SK-N-SH treated with all-trans-retinoic acid at 6 μM for 48 hours (cell line): ENCODE results near the gene AIG1.

Experiments
- ARNTL ChIP-seq: fragments of 450-650 bp; formaldehyde crosslinking; IDR thresholded peaks from 2 replicates; pipeline ENCODE4 v1.5.0; 2020; ENCODE audit warnings: low read depth, mild to moderate bottlenecking, moderate library complexity, borderline replicate concordance
- BACH2 ChIP-seq: fragments of 250-450 bp; sonication (Bioruptor Pico); IDR thresholded peaks from 2 replicates; pipeline ENCODE4 v1.9.0; 2021; ENCODE audit warnings: mild to moderate bottlenecking, borderline replicate concordance
- CREB5 ChIP-seq: fragments of 250-450 bp; sonication (Bioruptor Pico); IDR thresholded peaks from 2 replicates; pipeline ENCODE4 v1.5.1; 2020; ENCODE audit warnings: low read depth, mild to moderate bottlenecking, moderate library complexity
- CSRNP3 ChIP-seq: fragments of 250-450 bp; sonication (Bioruptor Pico); IDR thresholded peaks from 2 replicates; pipeline ENCODE4 v1.5.1; 2021; ENCODE audit warnings: mild to moderate bottlenecking, moderate library complexity
- PATZ1 ChIP-seq: fragments of 250-450 bp; sonication (Bioruptor Pico); IDR thresholded peaks from 2 replicates; pipeline ENCODE4 v1.8.0; 2020; ENCODE audit warnings: mild to moderate bottlenecking, moderate library complexity, borderline replicate concordance
- PPARA ChIP-seq: fragments of 250-450 bp; sonication (Bioruptor Pico); IDR thresholded peaks from 2 replicates; pipeline ENCODE4 v1.5.0; 2020; ENCODE audit warnings: mild to moderate bottlenecking, borderline replicate concordance
- TCF4 ChIP-seq: fragments of 250-450 bp; sonication (Bioruptor Pico); IDR thresholded peaks from 2 replicates; pipeline ENCODE4 v1.8.0; 2021; ENCODE audit warnings: mild to moderate bottlenecking, moderate library complexity, borderline replicate concordance
- TSHZ2 ChIP-seq: fragments of 250-450 bp; sonication (Bioruptor Pico); IDR thresholded peaks from 2 replicates; pipeline ENCODE4 v1.5.0; 2020; ENCODE audit warnings: mild to moderate bottlenecking, moderate library complexity
- ZC3H10 ChIP-seq: fragments of 250-450 bp; sonication (Bioruptor Pico); IDR thresholded peaks from 2 replicates; pipeline ENCODE4 v1.5.1; 2021; ENCODE audit warnings: mild to moderate bottlenecking, moderate library complexity
- ZFP30 ChIP-seq: fragments of 450-650 bp; formaldehyde crosslinking; IDR thresholded peaks from 2 replicates; pipeline ENCODE4 v1.5.0; 2022; ENCODE audit warnings: mild to moderate bottlenecking, moderate library complexity
- ZNF8 ChIP-seq: fragments of 450-650 bp; formaldehyde crosslinking; IDR thresholded peaks from 2 replicates; pipeline ENCODE4 v1.5.0; 2020; ENCODE audit warnings: mild to moderate bottlenecking, moderate library complexity

GRCh38 chr6:143130928-143131327 is 70.2 kb downstream of the AIG1 start:
- TF ChIP-seq TSHZ2 (CRISPR knock-in tag) (no peak), PPARA (CRISPR knock-in tag) (no peak), CREB5 (CRISPR knock-in tag) (no peak), BACH2 (CRISPR knock-in tag) (no peak), ZFP30 (CRISPR knock-in tag) (no peak), CSRNP3 (no peak), ZNF8 (CRISPR knock-in tag) (no peak), TCF4 (no peak), PATZ1 (CRISPR knock-in tag) (no peak), ZC3H10 (CRISPR knock-in tag) (no peak), ARNTL (no peak)
